Karpas-422 (cell line): ENCODE results near the gene ACAD8. TPM values are rescaled to one million over a fixed set of nuclear protein-coding genes. Genes with fewer than 3 reads are reported as not detected.
A peak's percentile ranks its signal among the peaks of the same experiment; 100 is the strongest.

ENCODE experiments used
- DNase-seq: peaks from one replicate; pipeline ENCODE4 v3.0.0-alpha.2; 2015
- H2AFZ ChIP-seq: fragments of 200-600 bp; sonication (generic); 2 replicates; pipeline ENCODE4 v1.6.1; 2014; ENCODE audit warnings: antibody characterized with exemption, low read length, mixed read lengths
- H3K27ac ChIP-seq: fragments of 200-600 bp; sonication (generic); 2 replicates; pipeline ENCODE4 v1.5.1; 2014; ENCODE audit warnings: mild to moderate bottlenecking, low read length, moderate library complexity
- H3K27me3 ChIP-seq: fragments of 200-600 bp; sonication (generic); 2 replicates; pipeline ENCODE4 v1.6.1; 2014; ENCODE audit warnings: low read length, mixed read lengths
- H3K36me3 ChIP-seq: fragments of 200-600 bp; sonication (generic); 2 replicates; pipeline ENCODE4 v1.6.1; 2014; ENCODE audit warnings: low read length, mixed read lengths; ENCODE audit not compliant: insufficient read depth
- H3K4me1 ChIP-seq: fragments of 200-600 bp; sonication (generic); 2 replicates; pipeline ENCODE4 v1.6.1; 2014; ENCODE audit warnings: mild to moderate bottlenecking, low read length, mixed read lengths
- H3K4me2 ChIP-seq: fragments of 200-600 bp; sonication (generic); 2 replicates; pipeline ENCODE4 v1.6.1; 2014; ENCODE audit warnings: low read length, low read depth, mild to moderate bottlenecking; ENCODE audit not compliant: poor library complexity, severe bottlenecking
- H3K4me3 ChIP-seq: fragments of 200-600 bp; sonication (generic); 2 replicates; pipeline ENCODE4 v1.5.1; 2014; ENCODE audit warnings: mild to moderate bottlenecking, antibody characterized with exemption, low read length, mixed read lengths
- H3K79me2 ChIP-seq: fragments of 200-600 bp; sonication (generic); 2 replicates; pipeline ENCODE4 v1.6.1; 2014; ENCODE audit warnings: mild to moderate bottlenecking, low read length, mixed read lengths
- H3K9ac ChIP-seq: fragments of 200-600 bp; sonication (generic); 2 replicates; pipeline ENCODE4 v1.6.0; 2014; ENCODE audit warnings: low read length
- H3K9me2 ChIP-seq: fragments of 200-600 bp; sonication (generic), shearing (Covaris generic); replicated peaks from 2 replicates; pipeline ENCODE4 v1.6.0; 2014; ENCODE audit warnings: mild to moderate bottlenecking, low read length, moderate library complexity; ENCODE audit not compliant: insufficient read depth
- H3K9me3 ChIP-seq: fragments of 300-700, 200-600 bp; sonication (generic); 2 replicates; pipeline ENCODE4 v1.6.1; 2014; ENCODE audit warnings: low read length, mixed read lengths
- H4K20me1 ChIP-seq: fragments of 200-600 bp; sonication (generic); 2 replicates; pipeline ENCODE4 v1.6.1; 2014; ENCODE audit warnings: mild to moderate bottlenecking, antibody characterized with exemption, low read length, low read depth; ENCODE audit not compliant: insufficient read depth
- total RNA-seq: library from RNA; depleted of rRNA; stranded (reverse); fragments of >200 nt; shearing (Covaris generic); gene quantifications from 2 replicates; pipeline ENCODE4 v1.2.3, GENCODE V29; 2014; ENCODE audit warnings: low replicate concordance

Gene ACAD8
- total RNA-seq, 1 experiment from 2014 or later, result 9.6 TPM

- Histone ChIP-seq H3K36me3 (no peaks in the 10 kb centered on the region), H3K4me3 (peak within 1 kb of the TSS; percentile 79), H4K20me1 (peaks cover 15% of the 10 kb centered on the region; the same call in 1 of the 2 replicates), H3K27me3 (no peaks in the 10 kb centered on the region), H3K4me2 (peak within 1 kb of the TSS; percentile 93), H3K9me2 (no peaks in the 10 kb centered on the region), H2AFZ (peak within 1 kb of the TSS; percentile 92; the same call in 1 of the 2 replicates), H3K9me3 (no peaks in the 10 kb centered on the region), H3K79me2 (peaks cover 37% of the 10 kb centered on the region), H3K9ac (peak within 1 kb of the TSS; percentile 82), H3K27ac (peak within 1 kb of the TSS; percentile 62; the same call in 1 of the 2 replicates), H3K4me1 (peaks cover 37% of the 10 kb centered on the region)
- peak; percentile 96 for DNase-seq
Measured at GRCh38 chr11:134223836-134224709, 29.3 kb upstream of the ACAD8 start, which contains the start of the genes NCAPD3 and VPS26B. Gene NCAPD3 (minus strand): TSS chr11:134223967. CDS start chr11:134223926, 41 bp downstream. Gene VPS26B (plus strand): TSS chr11:134224671. CDS start chr11:134225123, 452 bp downstream.

DNA sequence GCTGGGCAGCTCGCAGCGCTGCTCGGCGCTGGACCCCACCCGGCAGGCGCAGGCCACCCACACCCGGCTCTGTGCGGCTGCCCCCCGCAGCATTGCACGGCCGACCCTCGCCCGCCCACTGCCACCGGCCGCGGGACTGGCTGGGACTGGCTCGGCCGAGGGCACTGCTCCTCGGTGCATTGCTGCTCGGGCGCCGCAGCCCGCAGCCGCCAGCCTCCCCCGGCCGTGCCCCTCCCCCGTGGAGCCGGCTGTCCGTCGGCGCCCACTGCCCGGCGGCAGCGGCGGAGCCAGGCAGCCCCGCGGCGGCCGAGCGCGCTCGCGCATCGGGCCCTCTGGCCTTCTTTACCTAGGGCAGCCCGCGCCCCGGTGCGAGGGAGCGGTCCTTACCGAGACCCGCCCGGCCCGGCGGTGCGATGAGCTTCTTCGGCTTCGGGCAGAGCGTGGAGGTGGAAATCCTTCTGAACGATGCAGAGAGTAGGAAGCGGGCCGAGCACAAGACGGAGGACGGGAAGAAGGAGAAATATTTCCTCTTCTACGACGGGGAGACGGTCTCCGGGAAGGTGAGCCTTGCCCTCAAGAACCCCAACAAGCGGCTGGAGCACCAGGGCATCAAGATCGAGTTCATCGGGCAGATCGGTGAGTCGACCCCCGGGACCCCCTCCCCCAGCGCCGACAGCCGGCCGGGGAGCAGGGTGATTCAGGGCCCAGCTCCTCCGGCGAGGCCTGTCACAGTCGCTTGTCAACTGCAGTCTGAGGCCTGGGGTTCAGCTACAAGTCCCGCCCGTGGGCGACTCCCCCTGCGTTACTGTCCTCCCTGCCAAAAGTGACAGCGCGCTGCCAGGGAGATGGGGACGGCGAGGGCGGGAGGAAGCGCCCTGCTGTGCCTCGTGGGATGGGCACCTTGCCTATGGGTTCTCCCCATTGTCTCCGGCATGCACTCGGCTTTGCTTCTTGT is 28.4 kb upstream of the ACAD8 start:
- peak overlapping the region; percentile 73 for H3K4me2 ChIP-seq
- no peak overlapping the region for H2AFZ ChIP-seq
- no peaks in the 10 kb centered on the region for H3K9me3 ChIP-seq
- H3K9me2 ChIP-seq, result no peaks in the 10 kb centered on the region
- H3K4me1 ChIP-seq, result peaks cover 43% of the 10 kb centered on the region
- no peaks in the 10 kb centered on the region for H3K27me3 ChIP-seq
- H3K79me2 ChIP-seq, result peaks cover 34% of the 10 kb centered on the region
- no peaks in the 10 kb centered on the region for H3K36me3 ChIP-seq
- H3K9ac ChIP-seq, result peak overlapping the region; percentile 71
- peak overlapping the region; percentile 79 for H3K4me3 ChIP-seq
- no peak overlapping the region for H3K27ac ChIP-seq
- peaks cover 24% of the 10 kb centered on the region; the same call in 1 of the 2 replicates for H4K20me1 ChIP-seq
- DNase-seq, result peak; percentile 51

DNA sequence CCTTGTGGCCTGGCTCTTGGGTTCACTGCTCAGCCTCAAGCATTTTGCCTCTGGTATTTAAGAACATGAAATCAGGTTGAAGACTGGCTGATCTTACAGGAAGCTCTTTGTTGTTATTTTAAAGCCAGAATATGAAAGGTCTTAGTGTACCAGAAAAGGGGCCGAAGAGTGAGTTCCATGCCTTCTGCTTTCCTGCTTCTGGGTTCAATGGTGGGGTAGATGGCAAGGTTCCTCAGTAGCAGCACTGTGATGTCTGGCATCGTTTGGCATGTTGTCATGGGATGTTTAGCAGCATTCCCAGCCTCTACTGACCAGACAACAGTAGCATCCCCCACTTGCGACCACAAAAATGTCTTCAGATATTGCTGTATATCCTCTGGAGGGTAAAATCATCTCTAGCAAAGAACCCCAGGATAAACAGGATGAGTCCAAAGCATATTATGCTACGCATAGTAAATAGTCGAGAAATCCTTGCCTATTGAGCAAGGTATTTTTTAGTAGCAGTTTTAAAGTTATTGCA is 26.5 kb upstream of the ACAD8 start:
- no peak overlapping the region for H3K4me2 ChIP-seq
- no peak for DNase-seq
- H3K79me2 ChIP-seq, result peaks cover 17% of the 10 kb centered on the region

GRCh38 chr11:134228625-134229024 is 24.7 kb upstream of the ACAD8 start:
- Histone ChIP-seq H3K9me3 (no peaks in the 10 kb centered on the region), H3K79me2 (no peaks in the 10 kb centered on the region), H3K27me3 (no peaks in the 10 kb centered on the region), H3K36me3 (no peaks in the 10 kb centered on the region), H2AFZ (no peak overlapping the region), H3K4me1 (peaks cover 34% of the 10 kb centered on the region), H3K4me2 (no peak overlapping the region), H4K20me1 (peaks cover 39% of the 10 kb centered on the region; the same call in 1 of the 2 replicates), H3K9ac (no peak overlapping the region), H3K4me3 (no peak overlapping the region), H3K9me2 (no peaks in the 10 kb centered on the region), H3K27ac (no peak overlapping the region)
- peak; percentile 80 for DNase-seq

More for the DNA sequence above, 26.5 kb upstream of the ACAD8 start:
- Histone ChIP-seq H2AFZ (no peak overlapping the region), H3K9ac (no peak overlapping the region), H3K36me3 (no peaks in the 10 kb centered on the region), H4K20me1 (peaks cover 36% of the 10 kb centered on the region; the same call in 1 of the 2 replicates), H3K4me3 (no peak overlapping the region), H3K9me3 (no peaks in the 10 kb centered on the region), H3K27ac (no peak overlapping the region), H3K27me3 (no peaks in the 10 kb centered on the region), H3K4me1 (peaks cover 47% of the 10 kb centered on the region), H3K9me2 (no peaks in the 10 kb centered on the region)

- Histone ChIP-seq H3K79me2 (no peaks in the 10 kb centered on the region), H2AFZ (no peak overlapping the region), H3K9me2 (no peaks in the 10 kb centered on the region), H3K4me2 (no peak overlapping the region), H3K27ac (no peak overlapping the region), H3K9ac (no peak overlapping the region), H3K4me3 (no peak overlapping the region), H4K20me1 (peaks cover 39% of the 10 kb centered on the region; the same call in 1 of the 2 replicates), H3K9me3 (no peaks in the 10 kb centered on the region), H3K4me1 (peaks cover 31% of the 10 kb centered on the region), H3K36me3 (no peaks in the 10 kb centered on the region), H3K27me3 (no peaks in the 10 kb centered on the region)
- DNase-seq, result no peak
Measured at GRCh38 chr11:134229126-134229790, 24.1 kb upstream of the ACAD8 start.

- DNase-seq, result no peak
- H3K79me2 ChIP-seq, result no peaks in the 10 kb centered on the region
- H3K36me3 ChIP-seq, result no peaks in the 10 kb centered on the region
Measured at GRCh38 chr11:134230339-134230738, 23.0 kb upstream of the ACAD8 start.

GRCh38 chr11:134231958-134232659 is 21.3 kb upstream of the ACAD8 start:
- H3K27ac ChIP-seq, result no peak overlapping the region
- no peak overlapping the region for H2AFZ ChIP-seq
- peaks cover 21% of the 10 kb centered on the region for H3K4me1 ChIP-seq
- peaks cover 33% of the 10 kb centered on the region; the same call in 1 of the 2 replicates for H4K20me1 ChIP-seq
- H3K27me3 ChIP-seq, result no peaks in the 10 kb centered on the region
- no peaks in the 10 kb centered on the region for H3K36me3 ChIP-seq
- H3K9ac ChIP-seq, result no peak overlapping the region
- no peaks in the 10 kb centered on the region for H3K79me2 ChIP-seq
- no peaks in the 10 kb centered on the region for H3K9me2 ChIP-seq
- no peak overlapping the region for H3K4me3 ChIP-seq
- no peak overlapping the region for H3K4me2 ChIP-seq
- H3K9me3 ChIP-seq, result no peaks in the 10 kb centered on the region
- no peak for DNase-seq

More at GRCh38 chr11:134230339-134230738, 23.0 kb upstream of the ACAD8 start:
- H3K9ac ChIP-seq, result no peak overlapping the region
- peaks cover 28% of the 10 kb centered on the region for H3K4me1 ChIP-seq
- H2AFZ ChIP-seq, result no peak overlapping the region
- H3K9me2 ChIP-seq, result no peaks in the 10 kb centered on the region
- H3K27ac ChIP-seq, result no peak overlapping the region
- H3K27me3 ChIP-seq, result no peaks in the 10 kb centered on the region
- H3K4me2 ChIP-seq, result no peak overlapping the region
- no peak overlapping the region for H3K4me3 ChIP-seq
- peaks cover 39% of the 10 kb centered on the region; the same call in 1 of the 2 replicates for H4K20me1 ChIP-seq
- no peaks in the 10 kb centered on the region for H3K9me3 ChIP-seq
